Measurements from ENCODE around the gene PYHIN1.

DNA sequence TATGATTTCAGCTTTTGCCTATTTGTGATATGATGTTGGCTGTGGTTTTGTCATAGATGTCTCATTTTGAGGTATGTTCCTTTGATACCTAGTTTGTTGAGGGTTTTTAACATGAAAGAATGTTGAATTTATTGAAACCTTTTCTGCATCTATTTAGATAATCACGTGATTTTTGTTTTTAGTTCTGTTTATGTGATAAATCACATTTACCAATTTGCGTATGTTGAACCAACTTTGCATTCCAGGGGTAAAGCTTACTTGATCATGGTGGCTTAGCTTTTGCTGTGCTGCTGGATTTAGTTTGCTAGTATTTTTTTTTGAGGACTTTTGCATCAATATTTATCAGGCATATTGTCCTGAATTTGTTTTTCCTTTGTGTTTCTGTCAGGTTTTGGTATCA is 51.9 kb downstream of the PYHIN1 start:
- TF ChIP-seq, protein P1, sequence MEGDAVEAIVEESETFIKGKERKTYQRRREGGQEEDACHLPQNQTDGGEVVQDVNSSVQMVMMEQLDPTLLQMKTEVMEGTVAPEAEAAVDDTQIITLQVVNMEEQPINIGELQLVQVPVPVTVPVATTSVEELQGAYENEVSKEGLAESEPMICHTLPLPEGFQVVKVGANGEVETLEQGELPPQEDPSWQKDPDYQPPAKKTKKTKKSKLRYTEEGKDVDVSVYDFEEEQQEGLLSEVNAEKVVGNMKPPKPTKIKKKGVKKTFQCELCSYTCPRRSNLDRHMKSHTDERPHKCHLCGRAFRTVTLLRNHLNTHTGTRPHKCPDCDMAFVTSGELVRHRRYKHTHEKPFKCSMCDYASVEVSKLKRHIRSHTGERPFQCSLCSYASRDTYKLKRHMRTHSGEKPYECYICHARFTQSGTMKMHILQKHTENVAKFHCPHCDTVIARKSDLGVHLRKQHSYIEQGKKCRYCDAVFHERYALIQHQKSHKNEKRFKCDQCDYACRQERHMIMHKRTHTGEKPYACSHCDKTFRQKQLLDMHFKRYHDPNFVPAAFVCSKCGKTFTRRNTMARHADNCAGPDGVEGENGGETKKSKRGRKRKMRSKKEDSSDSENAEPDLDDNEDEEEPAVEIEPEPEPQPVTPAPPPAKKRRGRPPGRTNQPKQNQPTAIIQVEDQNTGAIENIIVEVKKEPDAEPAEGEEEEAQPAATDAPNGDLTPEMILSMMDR (IDR thresholded peaks at IDR 0.05), result no peak
- TF ChIP-seq POLR2A (IDR thresholded peaks at IDR 0.05), result no peak
